SH-SY5Y (cell line): Measurements from ENCODE around the gene TTC23L.

Source experiments
- GATA2 ChIP-seq: IDR thresholded peaks from 2 replicates; pipeline ENCODE4 v1.6.1; 2011; ENCODE audit warnings: mild to moderate bottlenecking, low read depth, low read length
- GATA3 ChIP-seq: IDR thresholded peaks from 2 replicates; pipeline ENCODE4 v1.6.1; 2011; ENCODE audit warnings: low read depth, mild to moderate bottlenecking, low read length, moderate library complexity

TTC23L gene

GRCh38 chr5:34916518-34916917 lies 77.6 kb downstream of the TTC23L start:
- no peak for TF ChIP-seq GATA3
- no peak for TF ChIP-seq GATA2

- TF ChIP-seq GATA2 (no peak), GATA3 (no peak)
Observed at GRCh38 chr5:34918025-34918424, 79.1 kb downstream of the TTC23L start.

GRCh38 chr5:34919077-34919476 lies 80.1 kb downstream of the TTC23L start:
- TF ChIP-seq GATA2, result no peak
- no peak for TF ChIP-seq GATA3

- TF ChIP-seq GATA2 (no peak), GATA3 (no peak)
Observed at GRCh38 chr5:34923694-34924461, 84.9 kb downstream of the TTC23L start.

GRCh38 chr5:34924462-34924765 lies 85.5 kb downstream of the TTC23L start:
- no peak for TF ChIP-seq GATA3
- TF ChIP-seq GATA2, result no peak

- TF ChIP-seq GATA2, result no peak
- no peak for TF ChIP-seq GATA3
Observed at GRCh38 chr5:34926318-34926888, 87.4 kb downstream of the TTC23L start.

- no peak for TF ChIP-seq GATA2
- TF ChIP-seq GATA3, result no peak
Observed at GRCh38 chr5:34927785-34928184, 88.8 kb downstream of the TTC23L start.

GRCh38 chr5:34928267-34928666 lies 89.3 kb downstream of the TTC23L start:
- TF ChIP-seq GATA2 (no peak), GATA3 (no peak)

GRCh38 chr5:34929134-34929719 lies 90.3 kb downstream of the TTC23L start, which contains the start of gene DNAJC21:
DNAJC21 (plus strand) TSS chr5:34929559; CDS start chr5:34929820, 261 bp downstream.
- TF ChIP-seq GATA3 (no peak), GATA2 (no peak)

- TF ChIP-seq GATA3, result no peak
- TF ChIP-seq GATA2, result no peak
Observed at GRCh38 chr5:34929720-34930461, 90.9 kb downstream of the TTC23L start.

- no peak for TF ChIP-seq GATA3
Observed at GRCh38 chr5:34930462-34930844, 91.5 kb downstream of the TTC23L start.

- no peak for TF ChIP-seq GATA2
- no peak for TF ChIP-seq GATA3
Observed at GRCh38 chr5:34930870-34931269, 91.9 kb downstream of the TTC23L start.

- TF ChIP-seq GATA2 (no peak), GATA3 (no peak)
Observed at GRCh38 chr5:34932947-34933346, 94.0 kb downstream of the TTC23L start.

GRCh38 chr5:34941936-34942335 lies 103.0 kb downstream of the TTC23L start:
- TF ChIP-seq GATA2 (no peak), GATA3 (no peak)

GRCh38 chr5:34944044-34944443 lies 105.1 kb downstream of the TTC23L start:
- TF ChIP-seq GATA2, result no peak

- TF ChIP-seq GATA3 (no peak), GATA2 (no peak)
Observed at GRCh38 chr5:34944460-34945047, 105.6 kb downstream of the TTC23L start.
